H1 (cell line): Measurements from ENCODE around the gene CFDP1. TPM values are rescaled to one million over a fixed set of nuclear protein-coding genes. Genes with fewer than 3 reads are reported as not detected.

ENCODE experiments used
- CTCF ChIA-PET: fragments of 300-600 bp; sonication (Branson Sonifier 250); formaldehyde crosslinking; loops from one replicate; lab custom pipeline; 2021; ENCODE audit not compliant: partially characterized antibody; lab: Charles Lee
- POLR2A ChIA-PET: fragments of 300-600 bp; sonication (Branson Sonifier 250); formaldehyde crosslinking; loops from one replicate; lab custom pipeline; 2021; ENCODE audit warnings: inconsistent platforms; ENCODE audit not compliant: partially characterized antibody; lab: Charles Lee
- DNase-seq, 2 experiments: peaks; one replicate each; pipeline versions ENCODE4 v3.0.0 to v3.0.0-alpha.2; 2010 to 2022; ENCODE audit warnings: low spot score in 2 of 2, low read depth in 1 of 2, mixed read lengths in 1 of 2
- FAIRE-seq: peaks from 2 replicates; lab custom pipeline; 2011; peaks lifted over from hg19 to GRCh38; lab: Jason Lieb, UNC
- H2AFZ ChIP-seq: 2 replicates; pipeline ENCODE4 v1.8.1; 2012; ENCODE audit warnings: low read length, inconsistent platforms
- H2AK5ac ChIP-seq: 2 replicates; pipeline ENCODE4 v1.6.1; 2013; ENCODE audit warnings: low read depth, low read length
- H2BK120ac ChIP-seq: replicated peaks from 2 replicates; pipeline ENCODE3; 2013; ENCODE audit warnings: low read depth, low read length, inconsistent platforms
- H2BK12ac ChIP-seq: 2 replicates; pipeline ENCODE4 v1.6.1; 2013; ENCODE audit warnings: low read depth, low read length
- H2BK15ac ChIP-seq: 2 replicates; pipeline ENCODE4 v1.6.1; 2013; ENCODE audit warnings: low read length
- H2BK20ac ChIP-seq: 2 replicates; pipeline ENCODE4 v1.6.1; 2013; ENCODE audit warnings: low read length
- H2BK5ac ChIP-seq: 2 replicates; pipeline ENCODE4 v1.6.1; 2013; ENCODE audit warnings: low read depth, low read length
- H3K14ac ChIP-seq: 2 replicates; pipeline ENCODE4 v1.6.1; 2013; ENCODE audit warnings: inconsistent platforms; ENCODE audit not compliant: insufficient read length
- H3K18ac ChIP-seq: 2 replicates; pipeline ENCODE4 v1.6.1; 2013; ENCODE audit warnings: low read length; ENCODE audit errors: extremely low read depth
- H3K23ac ChIP-seq: 2 replicates; pipeline ENCODE4 v1.6.1; 2013; ENCODE audit warnings: inconsistent platforms; ENCODE audit not compliant: insufficient read length
- H3K23me2 ChIP-seq: 2 replicates; pipeline ENCODE4 v1.6.1; 2013; ENCODE audit warnings: low read depth, low read length
- H3K27ac ChIP-seq: 2 replicates; pipeline ENCODE4 v1.6.1; 2011; ENCODE audit warnings: low read depth, low read length, inconsistent platforms
- H3K27me3 ChIP-seq, 4 experiments: replicated peaks in 1 of 4; 1 replicate in 1 of 4; 2 replicates in 3 of 4; pipeline versions ENCODE4 v1.6.1 to v1.8.1; 2011 to 2013; ENCODE audit warnings: low read length in 3 of 4, mild to moderate bottlenecking in 3 of 4, inconsistent platforms in 2 of 4, mixed read lengths in 2 of 4, moderate library complexity in 1 of 4; ENCODE audit not compliant: control insufficient read depth in 3 of 4, insufficient read depth in 3 of 4; ENCODE audit errors: extremely low read depth in 1 of 4
- H3K36me3 ChIP-seq, 4 experiments: 2 replicates each; pipeline versions ENCODE4 v1.6.1 to v1.8.1; 2011 to 2013; ENCODE audit warnings: mild to moderate bottlenecking in 4 of 4, low read length in 3 of 4, moderate library complexity in 2 of 4, control low read depth in 1 of 4, inconsistent platforms in 1 of 4; ENCODE audit not compliant: insufficient read depth in 4 of 4, control insufficient read depth in 2 of 4
- H3K4ac ChIP-seq: replicated peaks from 2 replicates; pipeline ENCODE3; 2013; ENCODE audit warnings: low read length, low read depth, mixed read lengths, inconsistent platforms; ENCODE audit not compliant: insufficient read length
- H3K4me1 ChIP-seq, 4 experiments: replicated peaks in 1 of 4; 1 replicate in 1 of 4; 2 replicates in 3 of 4; pipeline versions ENCODE4 v1.6.1 to v1.8.1; 2011 to 2013; ENCODE audit warnings: low read length in 3 of 4, inconsistent platforms in 2 of 4, mixed read lengths in 1 of 4; ENCODE audit not compliant: insufficient read depth in 4 of 4, control insufficient read depth in 3 of 4
- H3K4me2 ChIP-seq, 2 experiments: 2 replicates each; pipeline versions ENCODE4 v1.6.1 to v1.8.1; 2011 to 2013; ENCODE audit warnings: low read depth in 2 of 2, low read length in 2 of 2, control low read depth in 1 of 2, inconsistent platforms in 1 of 2, mild to moderate bottlenecking in 1 of 2; ENCODE audit not compliant: insufficient read depth in 1 of 2
- H3K4me3 ChIP-seq, 4 experiments: fragments of 200-600, 300-600 bp in 1 of 4; sonication (generic), shearing (Covaris generic), sonication (Bioruptor Twin) in 1 of 4; 2 replicates each; pipeline versions ENCODE4 v1.5.1 to v1.8.1; 2011 to 2016; ENCODE audit warnings: low read length in 4 of 4, low read depth in 3 of 4, control low read depth in 2 of 4, inconsistent platforms in 2 of 4, mild to moderate bottlenecking in 2 of 4, mixed read lengths in 1 of 4, moderate library complexity in 1 of 4; ENCODE audit not compliant: insufficient read depth in 2 of 4; ENCODE audit errors: extremely low read depth in 1 of 4
- H3K56ac ChIP-seq: replicated peaks from 2 replicates; pipeline ENCODE3; 2013; ENCODE audit warnings: low read depth, mild to moderate bottlenecking, mixed read lengths, low read length, inconsistent platforms; ENCODE audit not compliant: insufficient read length
- H3K79me1 ChIP-seq: 2 replicates; pipeline ENCODE4 v1.6.1; 2013; ENCODE audit warnings: low read depth, low read length, control low read depth
- H3K79me2 ChIP-seq, 2 experiments: 2 replicates each; pipeline versions ENCODE4 v1.6.1 to v1.8.1; 2012 to 2013; ENCODE audit warnings: low read length in 2 of 2, mild to moderate bottlenecking in 2 of 2, inconsistent platforms in 1 of 2; ENCODE audit not compliant: insufficient read depth in 2 of 2, control insufficient read depth in 1 of 2
- H3K9ac ChIP-seq, 4 experiments: replicated peaks in 1 of 4; 1 replicate in 1 of 4; 2 replicates in 3 of 4; pipeline versions ENCODE4 v1.6.1 to v1.8.1; 2011 to 2013; ENCODE audit warnings: low read depth in 3 of 4, low read length in 3 of 4, control low read depth in 2 of 4, mild to moderate bottlenecking in 2 of 4, moderate library complexity in 2 of 4, inconsistent platforms in 1 of 4; ENCODE audit errors: extremely low read depth in 1 of 4
- H3K9me3 ChIP-seq, 2 experiments: 2 replicates each; pipeline versions ENCODE4 v1.6.1 to v1.8.1; 2012 to 2013; ENCODE audit warnings: mild to moderate bottlenecking in 2 of 2, moderate library complexity in 2 of 2, control low read depth in 1 of 2, inconsistent platforms in 1 of 2, low read depth in 1 of 2, low read length in 1 of 2, mixed read lengths in 1 of 2; ENCODE audit not compliant: insufficient read depth in 2 of 2
- H4K20me1 ChIP-seq, 2 experiments: replicated peaks in 1 of 2; 2 replicates each; pipeline versions ENCODE3 to v1.8.1; 2011 to 2013; ENCODE audit warnings: inconsistent platforms in 2 of 2, low read length in 2 of 2, mild to moderate bottlenecking in 1 of 2; ENCODE audit not compliant: insufficient read depth in 2 of 2, control insufficient read depth in 1 of 2
- H4K5ac ChIP-seq: 2 replicates; pipeline ENCODE4 v1.6.1; 2013; ENCODE audit warnings: low read length, low read depth, mixed read lengths, inconsistent platforms; ENCODE audit not compliant: insufficient read length
- H4K8ac ChIP-seq: 2 replicates; pipeline ENCODE4 v1.8.0; 2013; ENCODE audit warnings: mild to moderate bottlenecking, moderate library complexity, low read length, inconsistent platforms; ENCODE audit not compliant: insufficient read depth; ENCODE audit errors: extremely low read depth
- H4K91ac ChIP-seq: replicated peaks from 2 replicates; pipeline ENCODE3; 2013; ENCODE audit warnings: low read length, mixed read lengths, inconsistent platforms; ENCODE audit not compliant: insufficient read length
- KDM4A ChIP-seq: IDR thresholded peaks from one replicate; pipeline ENCODE4 v1.7.1; 2012; ENCODE audit warnings: low read depth, mild to moderate bottlenecking, moderate library complexity, low read length, inconsistent platforms; ENCODE audit not compliant: severe bottlenecking
- RNF2 ChIP-seq: fragments of 200-900, 300-1000 bp; sonication (generic); IDR thresholded peaks from 2 replicates; pipeline ENCODE4 v1.7.1; 2016; ENCODE audit warnings: borderline replicate concordance, low read depth, mild to moderate bottlenecking, antibody characterized with exemption, low read length; ENCODE audit not compliant: poor library complexity, severe bottlenecking; ENCODE audit errors: missing control alignments
- RXRA ChIP-seq: IDR thresholded peaks from 2 replicates; pipeline ENCODE4 v1.6.1; 2011; ENCODE audit warnings: low read depth, mild to moderate bottlenecking, low read length, moderate library complexity; ENCODE audit not compliant: insufficient read depth
- SP1 ChIP-seq: IDR thresholded peaks from 2 replicates; pipeline ENCODE4 v1.6.1; 2011; ENCODE audit warnings: low read depth, low read length
- WGBS, 2 experiments: shearing (Covaris generic) in 1 of 2; methylation state at CpG; one replicate each; pipeline versions ENCODE4 v1.1.6 to v1.1.7; 2013 to 2015; ENCODE audit warnings: low lambda C conversion rate in 2 of 2, mixed read lengths in 2 of 2, inconsistent platforms in 1 of 2, low coverage in 1 of 2, missing lambda C conversion rate in 1 of 2; ENCODE audit not compliant: insufficient replicate concordance in 2 of 2, insufficient coverage in 1 of 2, insufficient read length in 1 of 2; ENCODE audit errors: extremely low coverage in 1 of 2, missing lambda C conversion rate in 1 of 2; 5-methylcytosine and 5-hydroxymethylcytosine counted together
- polyA plus RNA-seq, 7 experiments: library from polyadenylated mRNA; depleted of rRNA in 3 of 7; stranded (reverse) in 5 of 7; unstranded in 2 of 7; fragments of >200 nt in 5 of 7; fragments of 200-250 nt in 2 of 7; gene quantifications; 1 replicate in 5 of 7; 2 replicates in 1 of 7; 4 replicates in 1 of 7; pipeline versions ENCODE4 v1.2.1 to v1.2.3, GENCODE V29; 2011 to 2013; ENCODE audit warnings: missing spikeins in 2 of 7, mixed read lengths in 2 of 7
- total RNA-seq: library from RNA; stranded (reverse); fragmentation: NEBNext Ultra II Directional; extraction: Animal tissue kit (Norgen Biotek cat#: 25700); gene quantifications from 2 replicates; pipeline ENCODE4 v1.2.1, GENCODE V29; 2021
- TF ChIP-seq, protein P1 (sequence below): IDR thresholded peaks from 2 replicates; pipeline ENCODE4 v1.6.1; 2012; ENCODE audit warnings: low read length, inconsistent platforms

The CFDP1 gene
- total and polyA plus RNA-seq, 2 of the 8 experiments (the other 6 are each of a cell fraction or from before 2014, with no cell fraction given), result 25.5 to 77.3 TPM

DNA sequence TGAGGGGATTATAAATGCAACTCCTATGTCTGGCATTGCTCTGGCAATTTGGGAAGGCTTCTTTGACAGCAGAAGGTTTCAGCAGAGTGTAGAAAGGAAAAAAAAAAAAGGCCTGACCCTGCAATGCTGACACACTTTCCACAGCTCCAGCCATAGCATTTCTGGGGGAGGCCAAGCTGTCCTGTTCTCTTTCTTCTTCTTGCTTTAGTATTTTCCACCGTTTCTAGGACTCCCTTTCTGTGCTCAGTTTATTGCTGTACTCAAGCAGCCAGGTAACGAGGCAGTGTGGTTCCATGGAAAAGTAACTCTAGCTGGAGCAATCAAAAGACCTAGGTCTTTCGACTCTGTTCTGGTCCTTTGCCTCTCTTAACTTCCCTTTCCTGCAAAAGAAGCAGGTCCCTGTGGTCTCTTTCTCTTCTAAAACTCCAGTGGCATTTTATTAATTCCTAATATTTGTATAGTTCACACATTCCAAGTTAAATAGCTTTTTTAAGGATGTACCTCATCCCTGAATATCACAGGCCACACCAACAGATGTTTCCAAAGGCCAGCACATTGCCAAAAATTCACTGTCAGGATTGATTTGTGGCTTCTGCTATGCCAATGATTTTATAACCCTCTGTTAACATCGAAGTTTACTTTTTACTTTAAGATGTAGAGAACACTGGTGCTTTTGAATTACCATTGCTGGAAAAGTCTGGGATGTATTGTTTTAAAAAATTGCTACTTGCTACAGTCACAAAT is 91.6 kb downstream of the CFDP1 start:
- Histone ChIP-seq H3K79me1 (no peaks in the 10 kb centered on the region), H4K20me1 (no peaks in the 10 kb centered on the region), H3K36me3 (no peaks in the 10 kb centered on the region; a peak in 1 of 8 replicates), H2AK5ac (no peak overlapping the region), H3K4me1 (no peaks in the 10 kb centered on the region), H2BK120ac (no peak overlapping the region), H2BK15ac (no peak overlapping the region), H4K5ac (no peak overlapping the region), H3K23me2 (no peaks in the 10 kb centered on the region), H3K27me3 (no peaks in the 10 kb centered on the region), H3K14ac (no peak overlapping the region), H3K9ac (no peak overlapping the region), H2BK12ac (no peak overlapping the region), H3K23ac (no peak overlapping the region), H3K4me3 (no peak overlapping the region), H2BK20ac (no peak overlapping the region), H3K9me3 (no peaks in the 10 kb centered on the region), H3K56ac (no peak overlapping the region), H3K18ac (no peak overlapping the region), H3K4ac (no peak overlapping the region), H3K27ac (no peak overlapping the region), H3K79me2 (no peaks in the 10 kb centered on the region), H4K8ac (no peak overlapping the region)
- WGBS, 2 experiments, result 87% methylated on average over 4 of the region's 4 CpGs; no CpG with 5 or more reads in 1 of the 2 experiments
- no peak for FAIRE-seq
- POLR2A ChIA-PET, result interaction anchor here (1.0 kb wide), 1 partner anchor 137 kb away, joined by 3 read pairs; no protein-coding TSS in a partner anchor
- no peak for DNase-seq
- CTCF ChIA-PET, result interaction anchor here (0.5 to 1.2 kb wide), 5 partner anchors 17 to 143 kb away, joined by 3 to 4 read pairs (median 3); no protein-coding TSS in a partner anchor
- TF ChIP-seq SP1 (no peak), RNF2 (no peak), KDM4A (no peak), RXRA (no peak)
- TF ChIP-seq, protein P1, sequence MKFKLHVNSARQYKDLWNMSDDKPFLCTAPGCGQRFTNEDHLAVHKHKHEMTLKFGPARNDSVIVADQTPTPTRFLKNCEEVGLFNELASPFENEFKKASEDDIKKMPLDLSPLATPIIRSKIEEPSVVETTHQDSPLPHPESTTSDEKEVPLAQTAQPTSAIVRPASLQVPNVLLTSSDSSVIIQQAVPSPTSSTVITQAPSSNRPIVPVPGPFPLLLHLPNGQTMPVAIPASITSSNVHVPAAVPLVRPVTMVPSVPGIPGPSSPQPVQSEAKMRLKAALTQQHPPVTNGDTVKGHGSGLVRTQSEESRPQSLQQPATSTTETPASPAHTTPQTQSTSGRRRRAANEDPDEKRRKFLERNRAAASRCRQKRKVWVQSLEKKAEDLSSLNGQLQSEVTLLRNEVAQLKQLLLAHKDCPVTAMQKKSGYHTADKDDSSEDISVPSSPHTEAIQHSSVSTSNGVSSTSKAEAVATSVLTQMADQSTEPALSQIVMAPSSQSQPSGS, result no peak
- TF ChIP-seq, all 59 proteins: peak for 0
- no peak overlapping the region for H2AFZ ChIP-seq
- H3K4me2 ChIP-seq, result no peak overlapping the region
- no peak overlapping the region for H4K91ac ChIP-seq
- no peak overlapping the region for H2BK5ac ChIP-seq
